ENCODE data around the gene WDR86.

Gene WDR86

DNA sequence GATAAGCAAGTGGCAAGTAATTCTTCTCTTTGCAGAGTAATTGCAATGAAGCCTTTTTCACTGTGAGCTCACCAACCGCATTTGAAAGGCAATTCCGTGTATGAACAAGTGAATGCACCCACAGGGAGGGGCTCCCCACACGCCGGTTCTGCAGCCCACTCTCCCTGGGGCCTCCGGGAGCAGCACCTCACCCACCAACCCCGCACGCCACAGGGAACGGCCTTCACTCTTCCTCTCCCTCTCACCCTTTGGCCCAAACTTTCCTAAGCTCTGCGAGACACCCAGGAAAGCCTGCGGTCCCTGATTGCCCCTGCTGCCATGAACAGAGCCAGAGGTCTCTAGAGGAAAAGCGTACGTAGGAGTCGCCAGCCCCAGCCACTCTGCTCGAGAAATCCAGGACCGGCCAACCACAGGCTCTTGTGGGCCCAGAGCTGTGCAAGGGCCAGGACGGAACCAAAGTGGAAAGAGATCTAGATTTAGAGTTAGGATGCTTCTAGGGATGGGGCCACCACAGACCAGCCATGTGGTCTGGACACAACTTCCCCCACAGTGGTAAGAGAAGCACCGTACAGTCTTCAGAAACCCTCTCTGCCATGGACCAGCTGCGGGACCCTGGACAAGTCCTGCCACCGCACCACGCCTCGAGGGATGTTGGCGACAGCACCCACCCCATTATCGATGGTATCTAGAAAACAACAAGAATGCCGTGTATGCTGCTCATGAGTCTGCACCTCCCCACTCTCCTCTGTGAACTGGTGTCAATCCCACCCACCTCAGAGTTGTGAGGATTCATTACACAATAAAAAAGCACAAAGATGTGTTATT lies 3.6 kb downstream of the WDR86 start:
- no peak for FAIRE-seq

- FAIRE-seq: no peak
These were observed 4.2 kb downstream of the WDR86 start for GRCh38 chr7:151405588-151405987.

DNA sequence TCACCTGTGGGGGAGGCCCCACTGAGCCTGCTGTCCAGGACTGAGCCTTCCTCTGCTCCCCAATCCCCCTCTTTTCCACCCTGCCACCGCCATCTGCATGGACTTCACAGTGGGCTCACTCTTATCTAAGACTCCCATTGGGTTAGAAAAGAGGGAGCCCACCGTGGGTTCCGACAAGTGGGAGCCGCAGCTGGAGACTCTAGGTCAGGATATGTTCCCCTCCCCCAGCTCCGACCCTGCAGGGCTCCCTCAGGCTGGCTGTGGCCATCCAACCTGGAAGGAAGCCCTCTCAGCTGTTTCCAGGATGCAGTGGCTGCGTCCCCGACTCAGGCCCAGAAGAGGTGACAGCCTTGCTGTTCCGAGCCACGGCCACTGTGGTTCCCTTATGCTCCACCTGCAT lies 4.8 kb downstream of the WDR86 start:
- no peak for FAIRE-seq

- FAIRE-seq: no peak
These were observed 5.4 kb downstream of the WDR86 start for GRCh38 chr7:151404216-151405011.

DNA sequence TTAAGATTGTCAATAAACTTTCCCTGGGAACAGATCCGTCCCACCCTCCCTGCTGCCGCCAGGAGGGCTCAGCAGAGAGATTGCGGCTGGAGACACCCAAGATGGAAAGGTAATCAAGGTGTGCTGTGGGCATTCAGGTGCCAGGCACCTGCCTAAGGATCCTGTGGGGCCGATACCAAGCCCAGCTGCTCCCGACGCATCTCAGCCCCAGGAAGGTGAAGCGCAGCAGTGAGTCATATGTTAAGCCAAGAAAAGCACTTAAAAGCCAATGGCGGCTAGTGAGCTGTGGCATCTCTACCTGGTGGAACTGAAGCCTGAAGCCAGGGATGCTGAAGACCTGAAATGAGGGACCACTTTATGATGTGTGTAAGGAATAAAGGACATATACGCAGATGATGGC lies 6.1 kb downstream of the WDR86 start:
- FAIRE-seq: no peak

- no peak for FAIRE-seq
These were observed 7.6 kb downstream of the WDR86 start for GRCh38 chr7:151402029-151402835.

DNA sequence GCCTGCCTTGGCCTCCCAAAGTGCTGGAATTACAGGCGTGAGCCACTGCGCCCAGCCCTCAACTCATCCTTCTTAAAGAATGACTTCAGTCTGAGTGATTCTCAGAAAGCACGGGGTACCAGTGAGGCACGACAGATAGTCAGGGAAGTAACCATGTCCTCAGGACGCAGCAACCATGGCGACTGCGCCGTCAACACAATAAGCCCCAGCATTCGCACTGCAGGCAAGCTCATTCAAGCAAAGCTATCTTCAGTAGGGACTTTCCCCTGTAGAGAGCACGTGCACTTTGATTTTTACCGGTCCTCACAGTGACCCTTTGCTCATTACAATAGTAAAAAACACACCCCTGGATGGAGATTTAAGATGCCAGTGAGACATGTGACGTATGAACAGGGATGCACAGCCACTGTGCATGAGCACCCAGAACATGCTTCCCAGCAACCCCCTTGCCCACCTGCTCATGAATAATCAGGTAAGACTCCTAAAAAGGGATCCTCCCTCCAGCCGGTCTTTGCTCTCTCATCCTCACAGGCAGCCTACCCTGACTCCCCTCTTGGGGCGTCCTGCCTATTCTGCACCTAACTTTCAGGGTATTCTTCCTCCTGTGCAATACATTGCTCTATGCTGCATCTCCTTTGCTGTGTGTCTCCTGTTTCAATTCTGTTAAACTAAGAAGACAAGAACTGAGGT lies 9.1 kb downstream of the WDR86 start:
- FAIRE-seq: no peak

- no peak for FAIRE-seq
These were observed 9.9 kb downstream of the WDR86 start for GRCh38 chr7:151399906-151400305.

DNA sequence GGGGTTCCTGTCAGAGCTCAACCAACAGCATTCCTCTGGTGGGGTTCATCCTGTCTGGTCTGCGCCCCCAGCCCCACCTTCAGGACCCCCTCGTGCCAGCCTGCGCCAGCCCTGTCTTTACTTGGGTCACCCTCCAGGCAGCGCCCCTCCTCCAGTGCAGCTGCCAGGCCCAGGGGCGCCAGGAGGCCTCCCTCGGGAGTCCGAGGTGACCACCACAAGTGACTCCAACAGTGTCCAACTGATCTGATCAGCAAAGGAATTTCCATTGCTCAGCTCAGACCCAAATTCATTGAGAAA lies 10.6 kb downstream of the WDR86 start:
- FAIRE-seq: no peak

DNA sequence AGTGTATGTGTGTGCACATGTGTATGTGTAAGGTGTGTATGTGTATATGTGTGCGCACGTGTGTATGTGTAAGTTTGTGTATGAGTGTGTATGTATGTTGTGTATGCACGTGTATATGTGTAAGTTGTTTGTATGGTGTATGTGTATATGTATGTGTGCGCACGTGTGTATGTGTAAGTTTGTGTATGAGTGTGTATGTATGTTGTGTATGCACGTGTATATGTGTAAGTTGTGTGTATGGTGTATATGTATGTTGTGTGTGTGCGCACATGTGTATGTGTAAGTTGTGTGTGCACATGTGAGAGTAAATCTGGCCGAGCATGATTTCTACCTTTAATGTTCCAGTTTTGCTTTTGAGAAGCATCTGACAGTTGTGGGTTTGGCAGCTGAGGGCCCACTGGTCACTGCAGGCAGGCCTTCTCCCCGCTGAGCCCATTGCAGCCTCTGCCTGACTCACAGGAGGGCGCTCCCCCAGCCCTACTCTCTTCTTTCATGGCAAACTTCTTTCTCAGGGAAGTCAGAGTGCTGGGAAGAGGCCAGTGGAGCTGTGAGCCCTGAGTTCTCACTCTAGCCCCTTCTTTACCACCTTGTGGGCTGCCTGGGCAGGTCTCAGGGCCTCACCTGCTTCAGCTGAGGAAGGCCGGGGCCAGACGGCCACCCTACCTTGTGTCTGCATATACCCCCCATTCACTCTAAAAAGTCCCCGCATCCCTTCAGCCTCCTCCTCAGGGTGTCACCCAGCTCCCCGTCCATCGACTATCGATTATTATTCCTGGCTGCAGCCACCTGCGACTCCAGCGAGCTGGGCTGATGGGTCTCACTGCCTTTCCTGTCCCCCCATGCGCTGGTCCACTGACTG lies 11.2 kb downstream of the WDR86 start:
- FAIRE-seq: no peak

DNA sequence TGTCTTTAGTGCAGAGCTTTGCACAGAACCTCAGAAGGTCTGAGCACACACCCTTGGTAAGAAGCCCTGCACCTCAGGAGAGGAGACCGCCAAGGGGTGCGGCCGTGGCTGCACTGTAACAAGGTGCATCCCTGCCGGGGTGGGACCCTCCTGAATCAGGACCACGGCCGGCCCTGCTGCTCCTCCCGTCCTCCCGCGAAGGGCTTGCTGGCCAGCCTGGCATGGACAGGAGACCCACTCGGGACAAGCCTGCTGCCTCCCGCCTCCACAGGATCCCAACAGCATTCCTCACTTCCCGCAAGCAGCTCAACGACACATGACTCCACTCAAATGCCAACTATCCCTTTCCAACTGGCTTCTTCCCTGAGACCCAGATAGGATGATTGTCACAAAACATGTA lies 12.8 kb downstream of the WDR86 start:
- FAIRE-seq: no peak

- no peak for FAIRE-seq
These were observed 13.4 kb downstream of the WDR86 start for GRCh38 chr7:151396328-151396970.

DNA sequence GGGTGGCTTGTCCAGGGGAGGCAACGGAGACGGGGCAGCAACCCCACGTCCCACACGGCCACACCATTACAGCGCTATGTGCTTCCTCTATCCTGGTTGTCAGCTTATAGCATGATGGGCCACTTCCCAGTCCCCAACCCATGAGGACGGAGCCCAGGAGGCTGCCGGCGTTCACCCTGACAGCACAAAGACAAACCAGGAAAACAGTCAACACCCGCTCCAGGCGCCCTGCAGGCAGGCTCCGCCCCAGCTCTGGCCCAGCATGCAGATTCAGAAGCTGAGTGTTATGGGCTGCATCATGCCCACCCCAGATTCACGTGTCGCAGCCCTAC lies 14.8 kb downstream of the WDR86 start:
- no peak for FAIRE-seq

DNA sequence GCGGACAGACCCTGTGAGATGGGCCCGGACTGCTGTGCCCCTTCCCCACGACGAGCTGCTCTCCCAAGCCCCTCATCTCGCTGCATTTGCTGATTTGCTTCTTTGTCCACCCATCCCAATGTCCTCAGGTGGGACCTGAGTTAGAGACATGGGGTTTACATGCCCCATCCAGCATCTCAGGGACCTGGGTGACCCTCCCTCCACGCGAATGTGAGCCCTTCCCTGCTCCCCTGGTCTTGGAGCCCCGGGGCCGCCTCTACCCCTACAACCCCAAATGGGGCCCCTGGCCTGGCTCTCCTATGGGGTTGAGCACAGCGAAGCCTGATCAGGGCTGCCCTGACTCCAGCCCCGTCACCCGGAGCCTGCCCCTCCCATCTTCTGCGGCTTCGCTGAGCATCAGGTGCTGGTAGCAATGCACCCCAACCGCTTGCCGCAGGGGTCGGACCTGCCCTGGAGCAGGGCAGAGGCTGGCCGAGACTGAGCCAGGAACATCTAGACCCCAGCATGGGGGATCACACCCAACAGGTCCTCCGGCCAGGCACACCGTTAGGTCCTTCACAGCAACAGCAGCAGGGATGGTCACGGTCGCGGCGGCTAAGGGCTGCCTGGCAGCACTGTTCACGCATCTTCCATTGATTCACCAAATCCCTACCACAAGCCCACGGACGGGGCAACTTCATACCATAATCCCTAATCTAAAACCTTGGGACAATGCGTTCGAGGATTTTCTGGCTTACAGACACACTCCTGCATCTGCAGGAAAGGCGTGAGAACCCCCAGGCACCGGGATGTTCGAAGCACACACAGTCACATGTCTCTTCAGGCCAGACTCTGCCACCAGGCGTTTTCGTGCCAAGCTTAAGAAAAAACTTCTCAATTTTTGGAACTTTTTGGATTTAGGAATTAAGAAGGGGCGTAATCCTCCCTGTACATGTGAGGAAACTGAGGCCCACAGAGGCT lies 15.5 kb downstream of the WDR86 start:
- no peak for FAIRE-seq

GRCh38 chr7:151393031-151393977 lies 16.5 kb downstream of the WDR86 start:
- no peak for FAIRE-seq

DNA sequence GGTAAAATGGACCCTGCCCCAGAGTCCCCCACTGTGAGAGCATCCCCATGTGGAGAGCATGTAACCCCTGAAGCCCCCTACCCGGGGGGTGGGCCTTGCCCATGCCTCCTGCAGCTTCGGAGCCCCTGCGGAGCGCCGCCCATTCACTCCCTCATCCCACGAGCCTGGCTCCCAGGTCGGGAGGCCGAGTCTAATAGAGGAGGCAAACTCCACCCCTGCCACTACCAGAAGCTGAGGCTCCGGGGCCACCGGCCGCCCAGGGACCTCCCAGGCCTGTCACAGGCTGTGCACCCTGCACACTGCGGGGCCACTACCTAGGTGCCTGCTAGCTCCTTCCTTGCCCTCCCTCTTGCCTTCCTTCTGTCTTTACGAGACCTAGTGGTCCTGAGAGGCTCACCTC lies 17.4 kb downstream of the WDR86 start:
- no peak for FAIRE-seq

DNA sequence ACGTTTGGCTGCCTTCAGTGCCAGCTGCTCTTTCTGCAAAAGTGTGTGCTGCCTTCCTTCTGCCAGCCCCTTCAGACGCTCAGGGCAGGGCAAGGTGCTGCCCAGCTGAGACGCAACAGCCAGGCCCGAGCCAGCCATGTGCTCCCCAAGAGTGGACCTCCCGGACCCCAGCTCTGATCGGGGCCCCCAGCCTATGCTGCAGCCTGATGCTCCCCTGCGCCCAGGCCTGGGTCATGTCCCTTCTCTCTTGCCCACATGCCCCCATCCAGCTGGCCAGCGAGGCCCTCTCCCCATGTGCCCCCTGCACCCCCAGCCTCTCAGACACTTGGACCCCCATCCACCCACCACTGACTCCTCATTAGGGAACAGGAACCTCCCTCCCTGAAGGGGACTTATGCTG lies 17.8 kb downstream of the WDR86 start:
- no peak for FAIRE-seq

DNA sequence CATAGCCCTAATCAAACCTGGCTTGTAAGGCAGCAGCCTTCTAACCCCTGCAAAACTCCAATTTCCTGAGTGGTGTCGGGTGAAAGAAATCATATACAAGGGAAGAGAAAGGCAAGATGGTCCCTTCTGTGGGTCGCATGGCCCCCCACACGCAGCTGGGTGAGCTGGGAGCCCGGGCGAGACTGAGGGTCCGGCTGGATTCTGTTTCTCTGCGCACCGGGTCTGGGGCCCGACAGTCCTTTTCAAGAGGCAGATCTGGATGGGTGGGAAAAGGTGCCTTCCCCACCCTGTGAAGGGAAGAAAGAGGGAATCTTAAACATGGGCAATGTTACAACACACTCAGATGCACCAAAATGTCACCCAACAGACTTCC lies 18.5 kb downstream of the WDR86 start:
- no peak for FAIRE-seq
